H1 (cell line): ENCODE results near the gene PDZD2. TPM values are rescaled to one million over a fixed set of nuclear protein-coding genes. Genes with fewer than 3 reads are reported as not detected.

ENCODE experiments used
- RBBP5 ChIP-seq: IDR thresholded peaks from 2 replicates; pipeline ENCODE4 v1.7.1; 2012; ENCODE audit warnings: low read depth, mild to moderate bottlenecking, inconsistent platforms, low read length, moderate library complexity, borderline replicate concordance
- RFX5 ChIP-seq: IDR thresholded peaks from 2 replicates; pipeline ENCODE4 v1.6.1; 2011; ENCODE audit warnings: low read depth, low read length, improper control_type of control experiment, borderline replicate concordance
- polyA plus RNA-seq, 7 experiments: library from polyadenylated mRNA; depleted of rRNA in 3 of 7; stranded (reverse) in 5 of 7; unstranded in 2 of 7; fragments of >200 nt in 5 of 7; fragments of 200-250 nt in 2 of 7; gene quantifications; 1 replicate in 5 of 7; 2 replicates in 1 of 7; 4 replicates in 1 of 7; pipeline versions ENCODE4 v1.2.1 to v1.2.3, GENCODE V29; 2011 to 2013; ENCODE audit warnings: missing spikeins in 2 of 7, mixed read lengths in 2 of 7
- total RNA-seq: library from RNA; stranded (reverse); fragmentation: NEBNext Ultra II Directional; extraction: Animal tissue kit (Norgen Biotek cat#: 25700); gene quantifications from 2 replicates; pipeline ENCODE4 v1.2.1, GENCODE V29; 2021

Gene PDZD2
- total and polyA plus RNA-seq, 2 of the 8 experiments (the other 6 are each of a cell fraction or from before 2014, with no cell fraction given) = 1.2 to 6.8 TPM

DNA sequence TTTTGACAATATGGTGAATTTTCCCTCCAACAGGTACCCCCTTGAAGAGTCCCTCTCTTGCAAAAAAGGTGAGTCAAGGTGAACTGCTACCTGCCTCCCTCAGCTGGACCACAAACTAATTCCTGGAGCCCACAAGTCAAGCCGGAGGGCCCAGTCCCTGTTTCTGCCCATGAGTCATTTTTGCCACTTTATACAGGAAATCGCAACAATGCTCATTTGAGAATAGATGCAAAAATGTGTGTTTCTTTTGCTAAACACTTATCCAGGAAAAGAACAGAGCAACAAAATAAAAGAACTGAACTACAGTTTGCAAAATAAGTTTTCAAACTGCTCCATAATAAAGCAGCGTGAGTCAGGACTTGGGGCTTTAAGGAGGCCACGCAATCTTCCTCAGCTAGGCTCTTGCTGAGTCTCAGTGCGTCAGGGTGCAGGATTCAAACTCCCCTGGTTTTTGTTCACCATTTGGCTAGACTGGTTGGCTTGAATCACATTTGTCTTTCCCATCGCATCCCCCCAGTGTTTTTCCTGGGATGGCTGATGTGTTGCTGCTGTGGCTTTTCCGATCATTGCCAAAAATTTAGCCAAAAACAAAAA is 432.5 kb downstream of the PDZD2 start (continued):
- TF ChIP-seq RFX5 = no peak
- TF ChIP-seq RBBP5 = no peak
